CMK (cell line): ENCODE data around the gene EYA2.

Experiments used
- DNase-seq: peaks from one replicate; pipeline ENCODE4 v3.0.0-alpha.2; 2010; ENCODE audit warnings: low read depth

The EYA2 gene

DNA sequence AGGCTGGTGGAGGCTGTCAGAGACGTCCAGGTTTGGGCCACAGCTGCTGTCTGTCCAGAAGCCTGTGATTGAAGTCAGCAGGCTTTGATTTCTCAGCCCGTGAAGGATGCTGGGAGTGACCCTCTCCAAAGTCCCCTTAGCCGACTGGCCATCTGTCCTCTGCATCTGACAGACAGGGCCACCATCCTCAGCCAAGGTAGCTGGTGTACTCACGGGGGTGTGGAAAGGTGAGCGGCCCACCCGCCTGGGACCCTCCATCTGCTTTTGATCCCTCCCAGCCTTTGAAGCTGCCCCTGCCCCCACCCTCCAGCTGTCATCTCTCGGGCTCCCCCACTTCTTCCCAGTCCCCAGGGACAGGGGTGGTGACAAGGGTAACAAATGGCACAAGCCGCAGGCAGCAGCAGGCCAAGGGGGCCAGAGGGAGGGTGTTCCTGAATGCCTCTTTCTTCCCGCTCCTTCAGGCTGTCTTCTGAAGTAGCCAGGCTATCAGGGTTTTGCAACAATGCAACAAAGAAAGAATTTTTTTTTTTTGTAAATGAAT, 84.4 kb downstream of the EYA2 start:
- DNase-seq: no peak

DNA sequence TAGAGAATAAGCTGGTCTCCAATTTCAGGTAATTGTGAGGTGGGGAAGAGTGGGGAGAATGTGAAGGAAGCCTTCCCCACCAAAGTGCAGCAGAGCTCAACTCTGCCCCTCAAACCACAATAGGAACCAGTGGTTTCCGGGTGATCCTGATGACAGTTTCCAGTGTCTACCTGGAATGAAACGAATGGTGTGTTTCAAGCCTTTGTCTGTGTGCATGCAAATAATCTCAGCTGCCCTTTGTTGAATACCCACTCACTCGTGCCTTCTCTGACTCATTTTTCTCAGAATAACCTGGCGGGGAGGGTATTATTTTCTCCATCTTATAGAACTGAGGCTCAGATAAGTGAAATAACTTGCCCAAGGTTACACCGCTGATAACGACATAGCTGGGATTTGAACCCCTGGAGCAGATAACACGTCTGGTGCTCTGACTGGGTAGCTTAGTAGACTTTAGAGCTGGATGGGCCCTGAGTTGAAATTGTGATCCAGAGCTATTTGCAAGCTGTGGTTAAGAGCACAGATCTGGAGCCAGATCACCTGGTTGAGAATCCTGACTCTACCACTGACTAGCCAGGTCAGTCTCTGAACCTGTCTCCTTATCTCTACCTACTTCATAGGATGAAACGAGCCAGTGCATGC, 85.1 kb downstream of the EYA2 start:
- DNase-seq: no peak

DNA sequence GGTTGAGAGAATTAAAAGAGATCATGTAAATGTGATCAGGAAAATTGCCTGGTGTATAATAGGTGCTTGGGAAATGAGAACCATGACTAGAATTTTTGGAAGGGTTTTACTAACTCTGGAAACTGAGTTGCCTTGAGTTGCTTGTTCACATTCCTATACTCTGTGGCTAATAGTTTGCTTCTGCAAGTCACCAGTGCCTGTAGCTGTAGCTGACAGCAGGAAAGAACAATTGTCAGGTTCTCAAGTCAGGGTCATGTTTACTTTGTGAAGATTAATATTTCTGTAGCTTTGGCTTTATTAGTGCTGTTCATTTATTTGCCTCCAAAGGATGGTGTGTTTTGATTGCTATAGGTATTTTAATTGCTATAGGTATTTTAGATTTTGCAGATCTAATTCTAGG, 86.5 kb downstream of the EYA2 start:
- no peak for DNase-seq

DNA sequence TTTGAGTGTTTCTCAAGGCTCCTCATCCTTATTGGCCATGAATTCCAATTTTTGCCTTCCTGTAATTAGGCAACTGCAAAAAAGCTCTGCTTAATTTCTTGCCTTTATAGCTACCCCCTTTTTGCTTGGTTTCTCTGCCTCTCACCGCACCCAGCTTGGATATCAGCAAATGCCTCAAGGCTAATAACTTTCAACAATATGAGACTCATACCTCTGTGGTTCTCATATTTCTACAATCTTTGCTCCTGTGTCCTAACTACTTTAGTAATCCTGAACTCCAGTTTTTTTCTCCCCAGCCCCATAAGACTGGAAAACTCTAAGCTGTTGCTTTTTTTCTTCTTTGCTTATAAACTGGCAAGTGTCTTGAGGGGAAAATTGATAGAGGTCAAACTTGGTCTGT, 88.8 kb downstream of the EYA2 start:
- DNase-seq: no peak

DNA sequence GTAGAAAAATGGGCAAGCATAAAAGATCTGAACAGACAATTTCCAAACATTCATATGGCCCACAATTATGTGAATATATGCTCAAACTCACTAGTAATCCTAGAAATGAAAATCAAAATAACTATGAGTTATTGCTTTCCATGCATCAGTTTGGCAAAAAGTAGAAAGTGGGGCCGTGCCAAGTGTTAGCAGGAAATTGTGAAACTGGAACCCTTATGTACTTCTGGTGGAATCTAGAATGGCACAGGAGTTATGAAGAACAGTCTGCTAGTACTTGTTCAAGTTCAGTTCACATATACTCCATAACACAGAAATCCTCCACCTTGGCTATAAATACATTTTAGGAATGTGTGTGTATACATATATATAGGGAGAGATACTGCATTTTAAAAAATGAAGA, 89.8 kb downstream of the EYA2 start:
- no peak for DNase-seq

DNA sequence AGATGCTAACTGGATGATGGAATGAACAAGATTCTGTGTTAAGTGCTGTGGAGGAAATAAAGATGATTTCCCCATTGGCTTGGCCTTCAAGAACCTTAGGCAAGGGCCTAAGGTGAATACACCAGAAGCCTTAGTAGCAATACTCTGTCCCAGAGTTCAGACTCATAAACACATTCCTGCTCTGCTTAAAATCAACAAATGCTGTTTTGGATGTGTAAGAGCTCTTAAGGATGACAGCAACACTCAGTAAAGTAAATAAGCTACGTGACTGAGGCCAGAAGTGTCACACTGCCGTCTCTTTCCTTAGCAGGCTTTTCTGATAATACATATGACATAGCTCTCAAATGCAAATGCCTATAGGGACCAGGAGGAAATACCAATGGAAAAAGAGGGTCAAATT, 90.6 kb downstream of the EYA2 start:
- no peak for DNase-seq

DNA sequence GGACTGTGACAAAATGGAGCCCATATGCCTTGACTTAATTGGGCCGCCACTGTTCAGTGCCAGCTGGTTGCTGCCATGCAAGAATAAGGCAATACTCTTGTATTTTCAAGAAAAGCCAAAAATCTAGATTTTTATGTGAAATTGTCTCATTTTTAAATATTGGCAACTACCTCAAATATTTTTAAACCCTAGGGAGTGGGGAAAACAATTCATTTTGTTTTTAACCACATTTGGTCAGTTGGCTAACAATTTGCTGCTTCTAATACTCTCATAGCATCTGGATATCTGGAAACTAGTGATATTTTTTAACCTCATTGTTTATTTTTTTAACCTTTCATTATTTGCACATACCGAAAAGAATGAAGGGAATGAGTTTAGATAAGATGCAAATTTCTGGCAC, 91.0 kb downstream of the EYA2 start:
- DNase-seq: no peak

DNA sequence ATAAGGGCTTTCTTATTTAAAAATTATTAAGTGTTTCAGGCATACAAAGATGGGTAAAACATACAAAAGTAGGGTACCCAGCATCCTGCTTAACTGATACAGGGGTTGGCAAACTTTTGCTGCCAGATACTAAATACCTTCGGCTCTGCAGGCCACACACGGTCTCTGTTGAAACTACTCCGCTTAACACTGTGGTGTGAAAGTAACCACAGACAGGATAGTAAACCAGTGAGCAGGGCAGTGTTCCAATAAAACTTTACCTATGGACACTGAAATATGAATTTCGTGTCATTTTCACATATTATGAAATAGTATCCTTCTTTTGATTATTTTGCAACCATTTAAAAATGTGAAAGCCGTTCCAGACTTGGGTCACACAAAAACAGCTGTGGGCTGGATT, 92.4 kb downstream of the EYA2 start:
- no peak for DNase-seq

DNA sequence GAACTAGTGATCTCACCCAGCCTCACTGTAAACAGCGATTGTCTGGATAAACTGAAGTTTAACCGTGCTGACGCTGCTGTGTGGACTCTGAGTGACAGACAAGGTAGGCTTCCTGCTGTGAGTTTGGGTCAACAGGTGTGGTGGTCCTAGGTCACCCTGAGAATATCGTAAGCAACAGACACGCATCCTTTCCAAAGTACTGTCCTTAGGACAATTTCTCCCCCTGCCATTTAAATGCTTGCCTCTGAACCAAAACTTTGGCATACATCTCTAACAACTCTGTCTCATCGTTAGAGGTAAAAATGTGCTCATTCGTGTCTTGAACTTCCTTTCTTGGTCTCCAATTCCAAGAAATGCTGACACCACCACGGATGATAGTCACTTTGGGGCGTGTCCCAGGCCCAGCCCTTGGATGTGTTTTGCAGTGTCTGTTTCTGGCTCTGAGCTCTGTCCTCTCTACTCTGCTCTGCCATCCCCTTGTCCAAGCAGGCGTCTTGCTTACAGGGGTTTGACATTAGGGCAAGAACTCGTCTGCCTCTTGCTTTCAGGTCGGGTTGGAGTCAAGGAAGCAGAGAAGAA, 95.5 kb downstream of the EYA2 start:
- no peak for DNase-seq

DNA sequence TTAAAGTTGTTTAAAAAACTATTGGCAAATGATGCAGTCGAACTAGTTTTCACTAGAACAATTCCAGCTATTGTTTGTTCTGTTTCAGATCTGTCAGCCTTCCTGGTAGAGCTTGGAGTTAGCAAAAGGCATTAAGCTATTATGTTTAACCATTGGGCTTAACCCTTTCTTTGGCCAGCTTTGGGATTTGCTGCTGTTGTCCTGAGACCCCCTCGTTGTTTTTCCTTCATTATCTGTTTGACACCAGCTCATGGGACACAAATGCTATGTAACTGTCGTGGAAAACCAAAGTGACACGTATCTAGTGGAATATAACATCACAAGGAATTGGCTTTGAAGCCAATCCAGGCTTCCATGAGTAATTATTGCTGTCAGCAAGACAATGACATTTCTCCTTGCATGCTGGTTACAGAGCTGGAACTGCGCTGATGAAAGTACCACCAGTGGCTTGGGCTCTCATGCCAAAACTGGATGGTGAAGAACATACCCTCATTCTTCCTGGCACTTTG, 96.0 kb downstream of the EYA2 start:
- DNase-seq: no peak

DNA sequence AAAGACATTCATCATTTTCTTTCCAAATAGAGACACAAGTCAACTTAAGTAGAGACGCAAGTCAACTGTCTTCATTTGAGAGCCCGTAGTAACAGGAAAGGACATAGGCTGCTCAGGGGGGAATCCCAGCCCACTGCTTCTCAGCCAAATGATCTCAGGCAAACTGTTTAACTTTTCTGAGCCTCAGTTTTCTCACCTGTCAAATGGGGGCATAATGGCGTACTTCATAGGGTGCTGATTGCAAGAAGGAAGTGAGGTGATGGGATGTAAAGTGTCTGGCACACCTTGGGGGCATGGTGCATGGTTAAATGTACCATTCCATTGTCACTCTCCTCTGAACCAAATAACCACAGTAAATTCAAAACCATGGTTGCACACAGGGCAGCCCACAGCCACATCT, 96.5 kb downstream of the EYA2 start:
- DNase-seq: no peak

DNA sequence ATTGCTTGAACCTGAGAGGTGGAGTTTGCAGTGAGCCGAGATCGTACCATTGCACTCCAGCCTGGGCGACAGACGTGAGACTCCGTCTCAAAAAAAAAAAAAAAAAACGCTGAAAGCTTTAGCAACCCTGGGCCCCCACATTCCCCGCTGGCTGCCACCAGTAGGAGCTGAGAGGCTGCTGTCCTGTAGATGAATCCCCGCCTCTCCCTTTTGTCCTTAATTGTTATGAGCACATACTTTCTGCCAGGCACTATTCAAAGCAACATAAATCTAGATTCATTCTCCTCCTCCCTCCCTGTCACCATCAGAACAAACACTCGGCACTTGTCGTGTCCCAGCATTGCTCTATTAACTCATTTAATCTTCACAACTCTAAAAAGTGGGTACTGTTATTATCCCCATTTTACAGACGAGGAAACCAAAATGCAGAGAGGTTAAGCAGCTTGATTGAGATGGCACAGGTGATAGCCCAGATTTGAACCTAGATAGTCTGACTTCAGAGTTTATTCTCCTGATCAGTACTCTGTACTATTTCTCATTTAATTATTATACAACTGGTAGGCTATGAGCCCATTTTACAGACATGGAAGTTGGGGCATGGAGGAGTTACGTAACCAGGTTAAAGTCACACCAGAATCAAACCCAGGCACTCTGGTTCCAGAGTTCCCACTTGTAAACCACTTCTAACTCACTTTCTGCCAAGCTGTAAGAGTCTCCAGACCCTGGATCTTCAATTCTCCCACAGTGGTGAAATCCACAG, 97.4 kb downstream of the EYA2 start:
- DNase-seq: no peak

DNA sequence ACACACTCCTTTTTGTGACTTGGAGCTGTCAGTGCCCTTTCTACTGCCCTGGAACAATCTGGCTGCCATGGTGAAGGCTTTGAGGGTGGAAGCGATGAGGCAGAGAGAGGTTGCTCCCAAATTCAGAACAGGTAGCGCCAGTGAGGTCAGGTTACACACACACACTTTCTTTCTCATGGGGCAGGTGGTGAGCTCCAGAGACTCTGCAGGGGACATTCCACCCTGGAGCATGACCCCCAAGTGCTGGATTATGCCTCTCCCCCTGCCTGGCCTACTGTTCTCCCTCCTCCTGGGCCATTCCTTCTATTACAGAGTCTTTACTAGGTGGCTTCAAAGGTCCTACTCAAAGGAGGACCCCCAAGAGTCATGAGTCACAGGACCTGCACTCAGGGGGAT, 98.0 kb downstream of the EYA2 start:
- no peak for DNase-seq

DNA sequence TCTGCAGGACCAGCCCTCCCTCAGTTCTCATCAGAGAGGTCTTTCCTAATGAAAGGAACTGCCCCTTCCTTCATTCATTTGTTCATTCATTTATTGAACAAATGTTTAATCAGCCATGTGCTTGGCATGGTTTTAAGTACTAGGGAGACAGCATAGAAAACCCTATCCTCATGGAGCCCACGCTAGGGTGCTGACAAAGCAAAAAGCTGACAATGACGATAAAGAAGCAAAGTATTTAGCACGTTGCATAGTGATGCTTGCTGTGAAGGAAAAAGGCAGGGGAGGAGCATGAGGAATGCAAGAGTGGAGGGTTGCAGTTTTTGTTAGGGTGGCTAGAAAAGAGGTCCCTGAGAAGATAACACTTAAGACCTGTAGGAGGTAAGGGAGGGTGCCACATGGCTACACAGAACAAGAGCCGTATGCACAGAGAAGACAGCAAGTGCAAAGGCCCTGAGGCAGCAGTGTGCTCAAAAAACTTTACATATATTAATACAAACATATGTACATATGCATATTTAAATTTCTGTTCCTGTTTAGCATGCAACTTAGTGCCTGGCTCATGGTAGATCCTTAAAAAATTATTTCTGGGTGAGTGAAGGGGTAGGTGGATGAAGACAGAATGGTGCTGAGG, 98.9 kb downstream of the EYA2 start:
- no peak for DNase-seq

DNA sequence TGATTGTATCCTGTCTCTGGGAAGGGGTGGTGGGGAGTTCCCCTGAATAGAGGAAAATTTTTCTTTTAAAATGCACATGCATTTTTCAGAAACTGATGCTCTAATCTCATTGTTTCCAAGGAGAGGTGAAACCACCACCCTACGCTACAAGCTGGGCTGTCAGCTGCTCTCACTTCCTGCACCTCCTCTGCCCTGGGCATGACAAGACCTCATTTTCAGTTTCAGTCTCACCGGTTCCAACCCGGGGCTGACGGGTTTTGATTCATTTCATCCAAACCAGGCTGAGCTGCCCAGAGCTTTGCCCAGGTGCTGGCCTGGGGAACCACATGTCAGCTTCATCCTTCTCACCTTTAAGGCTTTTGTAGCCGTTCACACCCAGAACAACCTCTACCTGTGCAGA, 99.7 kb downstream of the EYA2 start:
- no peak for DNase-seq

DNA sequence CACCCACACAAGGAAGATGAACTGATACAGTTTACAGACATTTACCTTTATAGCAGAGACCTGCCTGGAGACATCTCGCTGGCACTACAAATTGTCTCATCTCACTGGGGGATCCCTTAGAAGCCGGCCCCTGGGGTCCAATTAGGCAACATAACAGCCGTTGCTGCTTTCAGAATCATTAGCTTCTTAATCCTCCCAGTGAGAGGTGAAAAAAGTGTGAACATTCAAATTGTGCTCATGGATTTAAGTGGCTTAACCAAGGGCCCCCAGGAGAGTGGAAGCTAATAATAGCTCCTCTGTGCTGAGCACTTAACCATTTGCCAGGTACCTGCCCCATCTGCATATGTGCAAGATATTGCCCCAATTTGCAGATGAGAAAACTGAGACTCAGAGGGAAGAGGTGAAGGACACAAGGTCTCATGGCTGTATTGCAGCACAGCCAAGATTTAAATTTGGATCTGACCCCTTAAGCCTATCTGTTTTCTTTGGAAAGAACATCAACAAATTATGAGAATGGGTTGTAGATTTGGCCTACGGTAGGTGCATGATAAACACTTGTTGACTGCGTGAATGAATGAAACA, 101.0 kb downstream of the EYA2 start:
- no peak for DNase-seq

DNA sequence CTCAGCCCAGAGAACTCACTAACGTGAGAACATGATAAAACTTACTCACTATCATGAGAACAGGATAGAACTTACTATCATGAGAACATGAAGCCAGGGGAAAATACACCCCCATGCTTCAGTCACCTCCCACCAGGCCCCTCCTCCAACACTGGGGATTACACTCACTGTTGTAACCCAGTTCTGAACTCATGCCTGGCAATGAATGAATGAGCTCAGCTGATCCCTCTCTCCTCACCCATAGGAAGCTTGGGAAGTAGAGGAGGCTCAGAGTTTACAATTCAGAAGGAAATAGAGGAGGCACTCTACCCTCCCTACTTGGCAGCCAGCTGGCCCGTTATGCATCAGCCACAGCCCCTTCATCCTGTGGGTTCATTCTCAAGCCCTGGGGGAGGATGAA, 102.5 kb downstream of the EYA2 start:
- DNase-seq: no peak

DNA sequence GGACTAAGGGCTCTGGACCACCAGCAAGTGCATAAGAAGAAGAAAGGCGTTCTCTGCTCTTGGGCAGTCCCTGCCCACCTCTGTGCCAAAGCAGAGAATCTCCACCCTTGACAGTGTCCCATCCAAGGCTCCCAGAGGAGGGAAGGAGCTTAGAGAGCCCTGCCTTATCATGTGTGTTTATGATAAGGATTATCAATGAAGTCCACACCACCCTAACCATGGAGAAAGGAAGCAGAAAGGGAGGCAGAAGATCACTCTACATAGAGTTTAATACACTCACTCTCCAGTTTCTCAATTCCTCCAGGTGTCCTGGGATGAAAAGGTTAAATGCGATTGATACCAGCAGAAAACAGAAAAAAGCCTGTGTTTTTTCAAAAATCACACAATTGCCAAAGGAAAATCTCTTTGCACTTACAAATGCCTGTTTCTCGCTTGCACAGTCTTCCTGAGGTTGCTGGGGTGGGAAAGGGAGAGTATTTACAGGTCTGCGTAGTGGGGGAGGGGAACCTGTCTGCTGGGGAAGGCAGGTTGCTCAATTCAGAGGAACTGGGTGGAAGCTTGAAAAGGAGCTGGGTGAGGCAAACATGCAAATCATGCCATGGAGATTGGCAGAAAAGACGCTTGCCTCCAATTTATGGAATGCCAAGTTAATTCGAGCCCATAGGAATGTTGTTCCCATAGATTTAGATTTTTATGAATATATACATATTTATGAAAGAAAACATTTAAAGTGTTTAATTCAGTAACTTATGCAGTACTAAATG, 104.0 kb downstream of the EYA2 start:
- DNase-seq: no peak

DNA sequence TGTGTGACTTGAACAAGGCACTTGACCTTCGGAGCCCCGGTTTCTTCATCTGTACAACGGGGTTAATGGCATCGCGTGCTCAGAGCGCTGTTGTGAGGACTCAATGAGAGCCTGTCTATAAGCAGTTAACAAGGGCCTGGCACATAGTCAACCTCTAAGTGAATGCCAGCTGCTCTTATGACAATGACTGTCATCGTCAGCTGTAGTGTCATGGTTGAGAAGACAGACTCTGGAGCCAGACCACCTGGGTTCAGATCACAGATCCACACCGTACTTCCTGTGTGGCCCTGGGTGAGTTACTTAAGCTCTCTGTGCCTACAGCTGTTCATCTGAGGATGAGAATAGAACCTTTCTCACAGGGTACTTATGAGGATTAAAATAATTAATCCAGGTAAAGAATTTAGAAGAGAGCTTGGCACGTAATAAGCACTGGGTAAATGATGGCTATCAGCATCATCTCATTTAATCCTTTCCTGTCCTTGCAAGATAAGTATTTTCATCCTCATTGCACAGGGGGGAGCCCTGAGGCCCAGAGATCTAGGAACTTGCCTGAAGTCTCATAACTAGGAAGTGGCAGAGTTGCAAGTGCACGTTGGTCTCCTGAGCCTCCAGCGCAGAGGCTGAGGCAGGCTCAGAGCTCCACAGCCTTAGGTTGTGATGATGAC, 105.3 kb downstream of the EYA2 start:
- DNase-seq: no peak

DNA sequence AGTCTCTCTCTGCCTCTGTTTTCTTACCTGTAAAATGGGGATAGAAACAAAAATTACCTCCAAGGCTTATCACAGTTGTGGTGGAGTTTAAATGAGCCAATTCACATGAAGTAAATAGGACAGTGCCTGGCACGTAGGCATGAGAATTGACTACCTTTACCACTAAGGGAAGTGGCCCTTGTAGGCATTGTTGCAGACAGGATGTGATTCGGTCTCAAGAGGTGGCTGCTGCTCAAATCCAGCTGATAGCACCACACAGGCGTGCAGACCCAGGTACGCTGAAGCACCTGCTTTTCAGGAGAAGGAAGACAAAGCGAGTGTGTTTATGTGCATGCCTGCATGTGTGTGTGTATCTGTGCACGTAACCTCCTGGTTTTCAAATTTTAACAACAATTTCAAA, 108.6 kb downstream of the EYA2 start:
- no peak for DNase-seq

DNA sequence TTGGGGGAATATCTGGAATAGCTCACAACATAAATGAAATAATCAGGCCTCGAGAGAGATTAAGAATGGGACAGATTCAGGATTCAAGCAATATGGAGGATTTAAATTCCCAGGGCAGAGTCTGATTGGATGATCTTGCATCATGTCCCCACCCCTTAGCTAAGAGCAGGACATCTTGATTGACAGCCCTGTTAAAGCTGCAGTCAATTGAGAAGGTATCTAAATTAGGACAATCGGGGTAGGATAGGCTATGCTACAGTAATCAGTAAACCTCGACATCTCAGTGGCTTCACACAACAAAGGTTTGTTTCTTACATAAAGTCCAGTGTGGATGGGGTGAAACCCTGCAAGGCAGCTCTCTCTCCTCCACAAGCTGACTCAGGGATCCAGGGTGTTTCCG, 109.5 kb downstream of the EYA2 start:
- DNase-seq: no peak
